HG03025 (cell line): ENCODE data around the gene CMYA5.
"Not testable (repeated sequence)": the region's sequence is repeated elsewhere in the genome, so short reads cannot be mapped to it uniquely, and the experiment has no call there.

Source experiments
- ATAC-seq: cut with Tn5 transposase; IDR thresholded peaks from one replicate; pipeline ENCODE4 v1.9.1; 2021; ENCODE audit warnings: mild to moderate bottlenecking, moderate library complexity; ENCODE audit not compliant: unreplicated experiment, low FRiP score

The CMYA5 gene

DNA sequence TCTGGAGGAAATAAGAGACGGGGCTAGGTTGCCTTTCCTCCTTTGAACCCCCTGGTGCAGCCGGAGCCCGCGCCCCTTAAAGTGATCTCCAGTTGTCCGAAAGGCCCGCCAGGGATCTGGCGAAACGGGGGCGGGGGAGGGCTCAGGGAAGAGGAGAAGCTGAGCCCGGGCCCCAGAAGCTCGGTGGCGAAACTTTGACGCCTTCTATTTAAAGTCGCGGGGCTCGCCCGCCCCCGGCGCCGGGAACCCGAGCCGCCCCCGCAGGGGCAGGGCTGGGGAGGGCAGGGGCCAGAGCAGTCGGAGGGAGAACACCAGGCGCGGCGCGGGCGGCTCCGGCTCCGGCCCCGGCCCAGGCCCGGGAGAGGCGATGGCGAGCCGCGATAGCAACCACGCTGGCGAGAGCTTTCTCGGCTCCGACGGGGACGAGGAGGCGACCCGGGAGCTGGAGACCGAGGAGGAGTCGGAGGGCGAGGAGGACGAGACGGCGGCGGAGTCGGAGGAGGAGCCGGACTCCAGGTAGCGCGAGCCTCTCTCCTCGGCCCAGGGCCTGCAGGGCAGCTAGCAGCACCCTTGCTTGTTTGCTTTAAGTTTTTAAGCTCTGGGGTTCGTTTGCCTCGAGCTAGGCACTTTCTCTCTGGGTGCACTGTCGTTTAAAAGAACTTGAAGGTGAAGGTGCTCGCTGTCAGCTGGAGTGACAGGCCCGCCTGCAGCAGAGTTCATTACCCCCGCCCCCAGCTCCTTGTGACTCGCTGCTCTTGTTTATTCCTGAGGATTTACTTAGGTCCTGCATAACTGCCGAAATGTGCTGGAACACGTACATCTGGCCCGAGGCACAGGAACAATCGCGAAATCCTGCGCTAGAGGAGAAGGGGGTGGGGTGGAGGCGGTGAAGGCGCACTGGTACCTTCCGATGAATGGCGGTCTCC, at the start of gene CMYA5:
TSS of gene CMYA5 (plus strand) at position 296 of the 926 bp plus-strand sequence. CDS start at position 368, 72 bp downstream.
- ATAC-seq: no peak

GRCh38 chr5:79640571-79641055, 49.0 kb upstream of the CMYA5 start:
- ATAC-seq: no peak

GRCh38 chr5:79641414-79641813, 48.2 kb upstream of the CMYA5 start:
- no peak for ATAC-seq

DNA sequence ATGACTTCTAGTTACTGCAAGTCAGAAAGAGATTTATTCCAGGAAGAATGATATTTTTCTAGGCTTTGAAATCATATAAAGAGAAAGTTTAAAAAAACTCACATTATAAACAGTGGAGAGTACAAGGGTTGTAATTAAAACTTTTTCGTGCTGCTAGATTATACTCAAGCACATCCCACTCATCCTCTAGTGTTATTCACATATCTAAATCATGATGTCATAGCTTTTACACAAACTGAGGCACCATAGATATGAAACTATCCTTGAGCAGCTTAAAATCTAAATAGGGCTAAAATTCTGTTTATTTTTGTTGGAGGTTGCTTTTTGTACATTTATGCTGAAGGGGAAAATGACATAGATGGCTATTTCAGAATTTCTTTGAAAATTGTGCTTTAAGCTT, 47.4 kb upstream of the CMYA5 start:
- no peak for ATAC-seq

DNA sequence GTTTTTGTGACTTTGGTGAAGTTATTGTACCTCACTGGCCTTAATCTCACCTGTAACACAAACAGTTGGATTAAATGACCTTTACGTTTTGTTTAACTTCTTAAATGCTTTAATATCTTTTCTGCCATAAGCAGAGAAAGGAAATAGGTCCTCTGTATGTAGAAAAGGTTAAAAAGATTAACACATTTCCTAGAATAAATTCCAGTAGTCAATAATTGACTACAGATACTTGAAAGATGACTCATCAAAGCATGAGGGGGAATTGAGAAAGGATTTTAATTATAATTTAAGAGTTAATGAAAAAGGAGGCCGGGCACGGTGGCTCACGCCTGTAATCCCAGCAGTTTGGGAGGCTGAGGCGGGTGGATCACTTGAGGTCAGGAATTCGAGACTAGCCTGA, 35.8 kb upstream of the CMYA5 start:
- no peak for ATAC-seq

DNA sequence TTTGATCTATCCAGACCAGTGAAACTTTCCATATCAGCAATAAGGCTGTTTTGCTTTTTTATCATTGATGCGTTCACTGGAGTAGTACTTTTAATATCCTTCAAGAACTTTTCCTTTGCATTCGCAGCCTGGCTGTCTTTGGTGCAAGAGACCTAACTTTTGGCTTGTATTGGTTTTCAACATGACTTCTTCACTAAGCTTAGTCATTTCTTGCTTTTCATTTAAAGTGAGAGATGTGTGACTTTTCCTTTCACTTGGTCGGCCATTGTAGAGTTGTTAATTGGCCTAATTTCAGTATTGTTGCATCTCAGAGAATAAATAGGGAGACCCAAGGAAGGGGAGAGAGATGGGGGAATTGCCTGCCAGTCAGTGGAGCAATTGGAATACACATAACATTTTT, 26.4 kb upstream of the CMYA5 start:
- no peak for ATAC-seq

DNA sequence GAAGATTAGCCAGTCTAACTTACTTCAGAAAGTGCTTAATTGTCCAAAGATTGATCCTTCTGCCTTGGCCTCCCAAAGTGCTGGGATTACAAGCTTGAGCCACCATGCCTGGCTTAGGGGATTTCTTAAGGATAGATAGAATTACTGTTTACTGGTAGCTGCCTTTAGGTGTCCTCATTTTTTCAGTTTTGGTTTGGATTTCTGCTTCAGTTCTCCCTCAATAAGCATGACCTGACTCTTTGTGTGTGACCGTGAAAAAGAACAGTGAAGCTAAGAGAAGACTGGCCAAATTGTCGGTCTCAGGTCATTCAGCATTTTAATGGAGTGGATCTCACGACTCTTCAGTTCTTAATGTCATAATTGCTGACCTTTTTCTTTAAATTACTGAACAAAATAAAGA, 22.9 kb upstream of the CMYA5 start:
- ATAC-seq: no peak

DNA sequence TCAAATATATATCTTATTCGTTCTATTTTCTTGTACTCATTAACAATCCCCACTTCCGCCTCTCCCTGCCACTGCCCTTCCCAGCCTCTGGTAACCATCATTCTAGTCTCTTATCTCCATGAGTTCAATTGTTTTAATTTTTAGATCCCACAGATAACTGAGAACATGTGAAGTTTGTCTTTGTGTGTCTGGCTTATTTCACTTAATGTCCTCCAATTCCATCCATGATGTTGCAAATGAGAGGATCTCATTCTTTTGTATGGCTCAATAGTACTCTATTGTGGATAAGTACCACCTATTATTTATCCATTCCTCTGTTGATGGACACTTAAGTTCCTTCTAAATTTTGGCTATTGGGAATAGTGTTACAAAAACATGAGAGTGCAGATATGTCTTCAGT, 17.2 kb upstream of the CMYA5 start:
- no peak for ATAC-seq

GRCh38 chr5:79676354-79676753, 13.3 kb upstream of the CMYA5 start:
- not testable (repeated sequence) for ATAC-seq

DNA sequence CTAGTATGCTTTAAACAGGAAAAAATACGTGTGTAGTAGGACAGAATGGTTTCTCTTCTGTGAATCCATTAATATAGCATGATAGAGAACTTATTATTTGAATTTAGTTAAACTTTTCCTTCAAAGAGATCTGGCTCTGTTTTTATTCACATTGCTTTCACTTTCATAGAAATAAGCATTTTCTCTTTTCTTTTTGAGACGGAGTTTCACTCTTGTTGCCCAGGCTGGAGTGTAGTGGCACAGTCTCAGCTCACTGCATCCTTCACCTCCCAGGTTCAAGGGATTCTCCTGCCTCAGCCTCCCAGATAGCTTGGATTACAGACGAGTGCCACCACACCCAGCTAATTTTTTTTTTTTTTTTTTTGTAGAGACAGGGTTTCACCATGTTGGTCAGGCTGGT, 7.5 kb upstream of the CMYA5 start:
- ATAC-seq: not testable (repeated sequence)

DNA sequence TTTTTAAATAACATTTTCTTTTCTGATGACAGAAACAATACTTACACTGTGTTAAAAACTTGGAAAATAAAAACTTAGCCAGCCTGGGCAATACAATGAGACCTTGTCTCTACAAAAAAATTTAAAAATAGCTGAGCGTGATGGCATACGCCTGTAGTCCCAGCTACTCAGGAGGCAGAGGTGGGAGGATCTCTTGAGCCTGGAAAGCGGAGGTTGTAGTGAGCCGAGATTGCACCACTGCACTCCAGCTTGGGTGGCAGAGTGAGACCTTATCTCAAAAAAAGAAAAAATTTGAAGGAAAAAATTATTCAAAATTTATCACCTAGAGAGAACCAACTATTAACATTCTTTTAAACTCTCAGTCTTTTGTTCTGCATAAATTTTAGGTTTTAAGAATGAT, 4.9 kb upstream of the CMYA5 start:
- no peak for ATAC-seq

DNA sequence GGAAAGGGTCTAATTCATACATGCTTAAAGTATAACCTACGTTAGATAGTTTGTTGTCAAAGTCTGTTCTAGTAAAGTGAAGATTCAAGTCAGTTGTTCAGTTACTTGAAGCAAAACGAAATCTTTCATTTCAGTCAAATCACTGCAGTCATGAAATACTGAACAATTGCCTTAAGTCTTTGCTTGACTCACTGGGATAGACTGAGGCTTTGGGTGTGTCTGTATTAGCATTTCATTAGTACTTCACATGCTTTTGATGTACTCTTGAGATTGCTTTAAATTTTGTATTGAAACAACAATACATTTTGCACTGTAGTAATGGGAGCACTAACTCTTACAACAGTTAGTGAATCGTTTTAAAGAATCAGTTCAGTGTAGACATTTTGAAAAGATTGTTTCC, 4.0 kb upstream of the CMYA5 start:
- ATAC-seq: no peak

DNA sequence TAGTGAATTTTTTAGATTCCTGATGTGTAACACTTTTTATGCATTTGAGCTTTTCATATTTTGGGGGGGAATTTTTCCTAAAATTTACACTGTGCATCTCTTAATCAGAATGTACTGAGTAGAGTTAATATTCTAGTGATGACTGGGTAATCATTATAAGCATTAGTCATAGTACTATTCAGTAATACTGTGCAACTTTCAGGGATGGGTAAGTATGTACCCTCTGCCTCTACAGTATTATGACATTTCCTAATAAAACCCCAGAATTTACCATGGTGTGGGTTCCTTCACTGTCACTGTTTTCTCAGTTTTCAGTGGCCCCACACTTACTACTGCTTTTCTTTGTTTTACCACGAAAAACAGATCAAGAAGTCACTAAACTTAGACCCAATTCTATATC, 2.8 kb upstream of the CMYA5 start:
- ATAC-seq: no peak

GRCh38 chr5:79687889-79688288, 1.7 kb upstream of the CMYA5 start:
- ATAC-seq: no peak

DNA sequence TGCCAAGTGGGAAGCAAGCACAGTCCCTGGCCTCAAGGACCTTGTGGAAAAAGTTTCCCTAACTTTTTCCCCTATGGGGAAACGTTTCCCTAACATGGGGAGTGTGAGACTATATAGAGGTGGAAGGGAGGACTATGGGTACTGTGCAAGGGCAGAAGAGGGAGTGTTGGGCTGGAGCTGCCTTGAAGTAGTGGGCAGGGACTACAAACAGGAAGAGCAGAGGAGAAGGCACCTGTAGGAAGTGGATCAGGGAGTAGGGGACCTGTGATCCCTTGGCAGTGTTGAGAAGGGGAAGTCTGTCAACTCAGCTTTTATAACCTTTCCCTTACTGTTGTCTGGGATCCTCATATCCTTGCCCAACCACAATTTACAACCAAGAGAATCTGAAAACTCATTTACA, 1.4 kb downstream of the CMYA5 start:
- ATAC-seq: no peak

GRCh38 chr5:79692596-79692995, 3.0 kb downstream of the CMYA5 start:
- ATAC-seq: no peak

GRCh38 chr5:79694183-79694582, 4.5 kb downstream of the CMYA5 start:
- ATAC-seq: no peak

DNA sequence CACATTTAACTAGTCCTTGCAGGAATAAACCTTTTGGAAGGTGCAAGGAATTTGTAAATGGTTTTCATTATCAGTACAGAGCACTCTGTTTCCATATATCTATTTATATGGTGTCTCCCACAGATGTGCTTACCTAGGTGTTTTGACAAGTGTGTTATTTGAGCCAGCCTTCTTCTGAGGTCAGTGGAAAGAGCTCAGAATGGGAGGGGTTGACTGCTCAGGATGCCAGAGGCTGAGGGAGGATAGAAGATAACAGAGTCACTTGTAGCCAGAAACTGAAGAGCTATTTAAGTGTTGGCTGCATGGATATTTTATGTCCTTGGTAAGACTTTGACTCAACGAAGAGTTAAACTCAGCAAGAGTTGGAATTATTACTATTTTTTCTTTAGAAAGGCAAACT, 5.0 kb downstream of the CMYA5 start:
- ATAC-seq: no peak

DNA sequence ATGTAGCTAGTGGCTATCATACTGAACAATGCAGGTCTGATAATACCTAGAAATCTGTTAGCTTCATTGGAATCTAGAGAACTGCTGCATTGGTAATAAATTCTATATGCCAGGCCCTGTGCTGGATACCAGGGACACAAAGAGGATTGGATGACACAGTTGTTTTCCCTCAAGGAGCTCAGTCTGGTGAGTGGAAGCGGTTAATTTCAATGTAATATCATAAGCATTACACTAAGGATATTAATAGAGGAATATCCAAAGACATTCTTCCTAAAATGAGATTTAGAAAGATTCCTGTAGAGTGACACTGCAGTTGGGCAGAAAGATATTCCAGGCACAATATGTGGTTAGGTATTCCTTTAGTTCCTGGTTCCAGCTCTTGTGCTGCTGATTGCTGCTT, 5.9 kb downstream of the CMYA5 start:
- ATAC-seq: no peak

- no peak for ATAC-seq
Measured at GRCh38 chr5:79697222-79698170, 7.9 kb downstream of the CMYA5 start.

- ATAC-seq: peak; percentile 67
Measured at GRCh38 chr5:79699763-79700400, 10.2 kb downstream of the CMYA5 start.
